GM19025 (cell line): ENCODE data around the gene DIP2B.
"Not testable (repeated sequence)": the region's sequence is repeated elsewhere in the genome, so short reads cannot be mapped to it uniquely, and the experiment has no call there.

Experiments
- ATAC-seq: cut with Tn5 transposase; IDR thresholded peaks from one replicate; pipeline ENCODE4 v1.9.1; 2021; ENCODE audit warnings: mild to moderate bottlenecking, low read depth, moderate library complexity; ENCODE audit not compliant: unreplicated experiment

The DIP2B gene

GRCh38 chr12:50661300-50662115, 156.7 kb downstream of the DIP2B start:
- no peak for ATAC-seq

- ATAC-seq = no peak
Measured at GRCh38 chr12:50662116-50662510, 157.3 kb downstream of the DIP2B start.

- ATAC-seq = no peak
Measured at GRCh38 chr12:50665170-50665569, 160.4 kb downstream of the DIP2B start.

GRCh38 chr12:50665609-50666008, 160.8 kb downstream of the DIP2B start:
- no peak for ATAC-seq

- ATAC-seq = no peak
Measured at GRCh38 chr12:50666023-50666422, 161.2 kb downstream of the DIP2B start.

GRCh38 chr12:50672158-50672557, 167.4 kb downstream of the DIP2B start:
- no peak for ATAC-seq

- no peak for ATAC-seq
Measured at GRCh38 chr12:50676756-50677155, 172.0 kb downstream of the DIP2B start.

DNA sequence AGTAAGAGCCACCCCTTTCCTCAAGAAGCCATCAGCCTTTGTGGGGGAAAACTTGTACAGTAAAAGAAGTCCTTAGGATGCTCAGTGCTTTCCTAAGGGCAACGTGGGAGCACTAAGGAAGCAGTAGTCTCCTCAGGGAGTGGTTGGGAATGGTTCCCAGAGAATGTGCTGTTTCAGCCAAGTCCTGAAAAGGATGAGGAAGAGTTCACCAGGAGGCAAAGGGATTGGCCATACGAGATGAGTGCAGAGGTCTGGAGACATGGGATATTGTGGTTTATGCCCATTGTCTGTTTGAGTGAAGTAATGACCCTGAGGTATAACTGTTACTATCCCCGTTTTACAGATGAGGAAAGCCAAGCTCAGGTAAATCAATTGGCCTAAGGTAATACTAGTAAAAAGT, 173.1 kb downstream of the DIP2B start:
- ATAC-seq = no peak

DNA sequence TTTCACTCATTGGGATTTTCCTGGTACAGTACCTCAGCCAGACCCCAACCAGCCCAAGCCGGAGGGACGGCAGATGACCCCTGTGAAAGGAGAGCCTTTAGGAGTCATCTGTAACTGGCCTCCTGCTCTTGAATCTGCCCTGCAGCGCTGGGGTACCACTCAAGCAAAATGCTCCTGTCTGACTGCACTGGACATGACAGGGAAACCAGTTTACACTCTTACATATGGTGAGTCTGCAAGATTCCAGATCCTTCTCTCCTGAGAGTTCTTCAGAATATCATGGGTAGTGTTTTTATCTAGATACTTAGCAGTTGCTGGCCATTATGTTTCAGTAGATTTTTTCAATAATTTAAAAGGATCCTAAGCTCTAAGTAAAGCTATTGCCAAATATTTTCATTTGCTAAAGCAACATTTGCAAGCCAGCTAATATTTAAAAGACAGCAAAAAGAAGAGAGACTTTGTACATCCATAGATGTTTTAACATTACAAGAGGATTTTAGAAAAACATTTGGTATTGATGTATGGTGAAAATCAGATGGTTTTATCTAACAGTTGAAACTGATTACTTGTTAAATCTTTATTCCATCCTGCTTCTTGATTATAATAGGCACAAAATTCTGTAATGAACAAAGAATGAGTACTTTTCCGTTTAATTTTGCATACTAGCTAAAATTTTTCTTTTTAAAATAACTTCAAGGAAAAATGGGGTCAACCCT, 174.0 kb downstream of the DIP2B start:
- no peak for ATAC-seq

DNA sequence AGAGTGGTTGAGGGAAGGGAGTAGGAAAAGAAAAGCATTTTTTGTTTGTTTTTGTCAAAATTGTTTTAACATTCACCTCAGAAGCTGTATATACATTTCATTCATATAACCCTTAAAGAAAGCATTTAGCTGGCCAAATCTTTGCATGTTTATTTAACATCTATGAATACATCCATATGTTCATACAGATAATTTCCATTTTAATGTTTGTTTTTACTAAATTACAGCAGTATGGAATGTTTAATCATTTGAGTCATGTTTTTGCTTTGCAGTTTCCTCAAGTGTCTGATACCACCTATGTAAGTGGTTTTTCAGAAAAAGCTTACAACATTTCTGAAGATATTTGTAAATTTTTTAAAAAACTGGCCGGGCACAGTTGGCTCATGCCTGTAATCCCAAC, 174.8 kb downstream of the DIP2B start:
- ATAC-seq = no peak

- not testable (repeated sequence) for ATAC-seq
Measured at GRCh38 chr12:50681064-50681463, 176.3 kb downstream of the DIP2B start.

DNA sequence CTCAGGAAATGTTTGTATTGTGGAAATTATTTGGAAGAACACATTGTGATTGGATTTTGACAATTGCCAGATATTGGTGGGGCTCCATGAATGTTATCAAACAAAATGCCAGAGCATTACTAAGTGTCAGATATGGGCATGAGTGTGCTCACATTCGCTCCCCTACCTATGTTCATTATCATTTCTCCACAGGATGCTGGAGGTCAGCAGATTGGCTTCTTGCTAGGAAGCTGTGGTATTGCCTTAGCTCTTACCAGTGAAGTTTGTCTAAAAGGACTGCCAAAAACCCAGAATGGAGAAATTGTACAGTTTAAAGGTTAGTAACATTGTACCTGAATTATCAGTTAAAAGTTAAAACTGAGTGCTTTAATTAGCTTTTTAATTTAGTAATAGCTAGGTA, 180.9 kb downstream of the DIP2B start:
- ATAC-seq = no peak

DNA sequence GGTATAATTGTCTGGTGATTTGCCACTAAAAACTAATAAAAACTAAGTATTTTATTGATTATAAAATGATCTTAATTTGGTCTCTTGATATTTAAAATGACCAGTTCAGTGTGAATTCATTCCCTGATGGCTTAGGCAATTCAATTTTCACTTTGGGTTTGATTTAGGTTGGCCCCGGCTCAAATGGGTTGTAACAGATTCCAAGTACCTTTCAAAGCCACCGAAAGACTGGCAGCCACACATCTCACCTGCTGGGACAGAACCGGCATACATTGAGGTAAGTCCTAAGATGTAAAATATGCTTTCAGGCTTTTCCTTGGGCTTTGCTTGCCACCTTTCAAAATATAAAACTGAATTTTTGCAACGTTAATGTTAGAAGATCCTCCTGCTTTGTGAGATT, 181.6 kb downstream of the DIP2B start:
- ATAC-seq = no peak

DNA sequence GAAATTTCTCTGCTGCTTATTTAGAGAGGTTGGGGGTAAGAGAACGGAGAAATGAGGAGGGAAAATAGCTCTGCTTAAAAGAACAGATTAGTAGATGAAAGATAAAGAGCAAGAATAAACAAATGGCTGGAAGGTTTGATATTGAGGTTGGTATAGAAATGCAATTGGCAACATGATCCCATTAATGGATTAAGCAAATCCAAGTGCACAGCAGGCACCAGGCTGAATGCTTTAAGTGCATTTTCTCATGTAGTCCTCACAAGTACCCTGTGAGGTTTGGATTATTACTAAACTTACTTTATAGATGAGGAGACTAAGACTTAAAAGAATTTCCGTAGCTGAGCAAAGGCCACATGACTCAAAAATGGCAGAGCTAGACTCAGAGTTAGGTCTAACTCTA, 182.2 kb downstream of the DIP2B start:
- no peak for ATAC-seq

GRCh38 chr12:50689437-50689836, 184.7 kb downstream of the DIP2B start:
- no peak for ATAC-seq

DNA sequence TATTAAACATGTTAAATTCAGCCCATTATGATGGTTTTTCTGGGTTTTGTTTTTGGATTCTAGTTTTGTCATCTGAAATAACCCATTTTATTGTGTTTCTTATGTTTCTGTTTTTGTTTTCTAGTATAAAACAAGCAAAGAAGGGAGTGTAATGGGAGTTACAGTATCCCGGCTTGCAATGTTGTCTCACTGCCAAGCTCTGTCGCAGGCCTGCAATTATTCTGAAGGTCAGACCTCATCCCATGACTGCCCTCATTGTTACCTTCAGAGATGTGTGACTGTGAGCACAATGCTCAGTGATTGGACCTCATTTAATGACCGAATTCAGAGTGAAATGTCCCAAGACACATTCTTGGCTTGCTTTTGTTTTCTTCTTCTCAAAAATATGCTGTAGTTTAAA, 186.1 kb downstream of the DIP2B start:
- ATAC-seq = no peak

DNA sequence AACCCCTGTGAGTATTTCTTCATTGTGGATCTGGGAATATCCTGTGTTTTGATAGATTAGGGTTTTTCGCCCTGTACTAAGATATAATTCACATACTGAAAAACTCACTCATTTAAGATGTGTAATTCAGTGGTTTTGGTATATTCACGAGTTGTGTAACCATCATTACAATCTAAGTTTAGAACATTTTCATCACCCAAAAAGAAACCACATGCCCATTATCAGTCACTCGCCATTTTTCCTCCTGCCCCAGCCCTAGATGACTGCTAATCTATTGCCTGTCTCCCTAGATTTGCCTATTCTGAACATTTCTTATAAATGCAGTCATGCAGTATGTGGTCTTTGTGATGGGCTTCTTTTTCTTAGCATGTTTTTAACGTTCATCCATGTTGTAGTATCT, 191.2 kb downstream of the DIP2B start:
- no peak for ATAC-seq

DNA sequence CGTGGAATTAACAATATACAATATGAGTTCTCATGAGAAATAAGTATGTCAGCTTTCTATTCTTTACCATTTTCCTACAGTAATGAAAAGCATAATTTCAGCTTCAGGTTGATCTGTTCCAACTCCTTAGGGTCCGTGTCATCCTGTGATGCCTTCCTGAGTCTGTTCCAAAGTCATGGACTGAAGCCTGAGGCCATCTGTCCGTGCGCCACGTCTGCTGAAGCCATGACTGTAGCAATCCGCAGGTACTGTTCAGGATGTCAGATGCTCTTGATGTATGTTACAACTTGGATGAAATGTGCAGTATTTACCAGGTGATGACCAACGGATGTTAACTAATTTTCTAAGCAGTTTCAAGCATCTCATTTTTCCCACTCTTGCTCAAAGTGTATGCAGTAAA, 192.1 kb downstream of the DIP2B start:
- no peak for ATAC-seq

DNA sequence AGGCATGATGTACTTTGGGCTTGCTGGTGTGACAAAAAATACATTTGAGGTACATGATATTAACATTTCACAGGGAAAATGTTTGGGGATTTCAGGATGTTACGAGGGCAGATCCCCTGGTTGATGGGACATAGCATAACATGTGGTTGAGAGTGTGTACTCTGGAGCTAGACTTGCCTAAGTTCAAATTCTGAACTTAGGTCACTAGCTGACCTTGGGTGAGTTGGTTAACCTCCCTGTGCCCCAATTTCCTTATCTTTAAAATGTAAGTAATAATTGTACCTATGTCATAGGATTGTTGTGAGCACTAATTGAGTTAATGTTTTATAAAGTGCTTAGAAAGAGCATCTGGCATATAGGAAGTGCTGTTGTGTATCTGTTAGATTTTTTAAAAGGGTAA, 194.4 kb downstream of the DIP2B start:
- ATAC-seq = no peak

DNA sequence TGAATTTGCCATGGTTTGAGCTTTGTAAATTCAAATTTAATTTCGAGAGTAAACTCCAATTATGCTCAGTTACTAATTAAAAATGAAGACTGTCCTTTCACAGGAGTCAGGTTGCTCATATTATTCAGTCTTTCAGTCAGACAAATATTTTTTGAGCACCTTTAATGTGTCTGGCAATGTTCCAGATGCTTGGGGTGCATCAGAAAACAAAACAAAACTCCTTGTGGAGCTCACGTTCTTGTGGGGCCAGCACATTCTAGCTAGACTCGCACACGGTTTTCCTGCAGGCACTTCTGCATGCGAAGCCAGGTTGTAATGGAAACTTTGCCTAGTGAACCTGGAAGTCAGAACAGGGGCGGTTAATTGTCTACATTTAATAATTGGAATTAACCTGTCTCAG, 195.2 kb downstream of the DIP2B start:
- ATAC-seq = no peak

- ATAC-seq = no peak
Measured at GRCh38 chr12:50706606-50707005, 201.8 kb downstream of the DIP2B start.

- ATAC-seq = no peak
Measured at GRCh38 chr12:50707396-50707795, 202.6 kb downstream of the DIP2B start.
